H1 (cell line): ENCODE results near the gene STOML2. TPM values are rescaled to one million over a fixed set of nuclear protein-coding genes. Genes with fewer than 3 reads are reported as not detected.
A peak's percentile ranks its signal among the peaks of the same experiment; 100 is the strongest.

ENCODE experiments used
- ATF3 ChIP-seq: IDR thresholded peaks from 2 replicates; pipeline ENCODE4 v1.6.1; 2011; ENCODE audit warnings: low read depth, mild to moderate bottlenecking, low read length; ENCODE audit not compliant: insufficient read depth
- GABPA ChIP-seq: IDR thresholded peaks from 2 replicates; pipeline ENCODE4 v1.6.1; 2011; ENCODE audit warnings: mild to moderate bottlenecking, low read length, moderate library complexity, borderline replicate concordance; ENCODE audit not compliant: insufficient read depth
- KDM1A ChIP-seq: fragments of 200-600, 300-600 bp; sonication (generic); IDR thresholded peaks from 2 replicates; pipeline ENCODE4 v1.7.1; 2016; ENCODE audit warnings: mild to moderate bottlenecking, low read length, borderline replicate concordance
- NRF1 ChIP-seq: IDR thresholded peaks from 2 replicates; pipeline ENCODE4 v1.6.1; 2011; ENCODE audit warnings: mild to moderate bottlenecking, low read depth, low read length, improper control_type of control experiment
- SAP30 ChIP-seq: fragments of 300-600 bp; sonication (generic); IDR thresholded peaks from 2 replicates; pipeline ENCODE4 v1.7.1; 2012; ENCODE audit warnings: low read length, moderate library complexity, mild to moderate bottlenecking, inconsistent platforms; ENCODE audit not compliant: insufficient read depth, insufficient replicate concordance
- SIN3A ChIP-seq, 2 experiments: IDR thresholded peaks in 1 of 2; conservative IDR thresholded peaks in 1 of 2; 2 replicates each; pipeline ENCODE4 v1.6.1; 2011 to 2012; ENCODE audit warnings: low read length in 2 of 2, improper control_type of control experiment in 1 of 2, low read depth in 1 of 2, mild to moderate bottlenecking in 1 of 2
- SP1 ChIP-seq: IDR thresholded peaks from 2 replicates; pipeline ENCODE4 v1.6.1; 2011; ENCODE audit warnings: low read depth, low read length
- ZNF274 ChIP-seq: IDR thresholded peaks from 2 replicates; pipeline ENCODE4 v1.7.0; 2012; ENCODE audit warnings: low read length, borderline replicate concordance; ENCODE audit errors: extremely low read depth
- polyA plus RNA-seq, 7 experiments: library from polyadenylated mRNA; depleted of rRNA in 3 of 7; stranded (reverse) in 5 of 7; unstranded in 2 of 7; fragments of >200 nt in 5 of 7; fragments of 200-250 nt in 2 of 7; gene quantifications; 1 replicate in 5 of 7; 2 replicates in 1 of 7; 4 replicates in 1 of 7; pipeline versions ENCODE4 v1.2.1 to v1.2.3, GENCODE V29; 2011 to 2013; ENCODE audit warnings: missing spikeins in 2 of 7, mixed read lengths in 2 of 7
- total RNA-seq: library from RNA; stranded (reverse); fragmentation: NEBNext Ultra II Directional; extraction: Animal tissue kit (Norgen Biotek cat#: 25700); gene quantifications from 2 replicates; pipeline ENCODE4 v1.2.1, GENCODE V29; 2021
- TF ChIP-seq, protein P1 (sequence below): fragments of 300-600 bp; sonication (generic); IDR thresholded peaks from 2 replicates; pipeline ENCODE4 v1.7.1; 2012; ENCODE audit warnings: low read length, moderate library complexity, mild to moderate bottlenecking, inconsistent platforms; ENCODE audit not compliant: insufficient replicate concordance

Gene STOML2
- total and polyA plus RNA-seq, 2 of the 8 experiments (the other 6 are each of a cell fraction or from before 2014, with no cell fraction given) = 203 to 256 TPM

DNA sequence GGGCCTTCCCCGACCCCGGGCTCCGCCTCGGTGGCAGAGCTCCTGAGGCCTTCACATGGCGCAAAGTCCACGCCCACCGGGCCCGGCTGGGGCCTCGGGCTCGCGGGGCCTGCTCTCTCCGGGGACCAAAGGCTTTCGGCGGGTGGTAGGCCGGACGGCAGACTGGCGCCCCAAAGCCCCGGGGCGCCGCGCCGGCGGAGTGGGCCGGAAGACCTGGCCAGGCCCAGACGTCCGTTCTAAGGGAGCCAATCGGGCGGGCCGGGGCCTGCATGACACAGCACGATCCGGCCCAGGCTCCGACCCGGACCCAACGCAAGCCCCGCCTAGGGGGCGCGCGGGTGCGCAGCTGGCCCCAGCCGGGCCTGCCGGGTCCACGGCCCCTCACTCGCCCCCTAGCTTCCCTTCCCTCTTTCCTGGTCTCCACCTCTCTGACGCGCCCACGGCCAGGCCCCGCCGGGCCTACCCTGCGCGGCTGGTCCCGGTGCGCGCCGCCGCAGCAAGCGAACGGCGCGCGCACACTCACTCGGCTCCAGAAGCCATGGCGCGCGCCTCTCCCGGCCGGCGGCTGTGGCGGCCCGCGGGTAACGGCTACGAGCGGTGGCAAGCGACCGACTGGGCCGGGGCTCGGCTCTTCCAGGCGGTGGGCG lies 31.0 kb downstream of the STOML2 start (continued):
- TF ChIP-seq, protein P1, sequence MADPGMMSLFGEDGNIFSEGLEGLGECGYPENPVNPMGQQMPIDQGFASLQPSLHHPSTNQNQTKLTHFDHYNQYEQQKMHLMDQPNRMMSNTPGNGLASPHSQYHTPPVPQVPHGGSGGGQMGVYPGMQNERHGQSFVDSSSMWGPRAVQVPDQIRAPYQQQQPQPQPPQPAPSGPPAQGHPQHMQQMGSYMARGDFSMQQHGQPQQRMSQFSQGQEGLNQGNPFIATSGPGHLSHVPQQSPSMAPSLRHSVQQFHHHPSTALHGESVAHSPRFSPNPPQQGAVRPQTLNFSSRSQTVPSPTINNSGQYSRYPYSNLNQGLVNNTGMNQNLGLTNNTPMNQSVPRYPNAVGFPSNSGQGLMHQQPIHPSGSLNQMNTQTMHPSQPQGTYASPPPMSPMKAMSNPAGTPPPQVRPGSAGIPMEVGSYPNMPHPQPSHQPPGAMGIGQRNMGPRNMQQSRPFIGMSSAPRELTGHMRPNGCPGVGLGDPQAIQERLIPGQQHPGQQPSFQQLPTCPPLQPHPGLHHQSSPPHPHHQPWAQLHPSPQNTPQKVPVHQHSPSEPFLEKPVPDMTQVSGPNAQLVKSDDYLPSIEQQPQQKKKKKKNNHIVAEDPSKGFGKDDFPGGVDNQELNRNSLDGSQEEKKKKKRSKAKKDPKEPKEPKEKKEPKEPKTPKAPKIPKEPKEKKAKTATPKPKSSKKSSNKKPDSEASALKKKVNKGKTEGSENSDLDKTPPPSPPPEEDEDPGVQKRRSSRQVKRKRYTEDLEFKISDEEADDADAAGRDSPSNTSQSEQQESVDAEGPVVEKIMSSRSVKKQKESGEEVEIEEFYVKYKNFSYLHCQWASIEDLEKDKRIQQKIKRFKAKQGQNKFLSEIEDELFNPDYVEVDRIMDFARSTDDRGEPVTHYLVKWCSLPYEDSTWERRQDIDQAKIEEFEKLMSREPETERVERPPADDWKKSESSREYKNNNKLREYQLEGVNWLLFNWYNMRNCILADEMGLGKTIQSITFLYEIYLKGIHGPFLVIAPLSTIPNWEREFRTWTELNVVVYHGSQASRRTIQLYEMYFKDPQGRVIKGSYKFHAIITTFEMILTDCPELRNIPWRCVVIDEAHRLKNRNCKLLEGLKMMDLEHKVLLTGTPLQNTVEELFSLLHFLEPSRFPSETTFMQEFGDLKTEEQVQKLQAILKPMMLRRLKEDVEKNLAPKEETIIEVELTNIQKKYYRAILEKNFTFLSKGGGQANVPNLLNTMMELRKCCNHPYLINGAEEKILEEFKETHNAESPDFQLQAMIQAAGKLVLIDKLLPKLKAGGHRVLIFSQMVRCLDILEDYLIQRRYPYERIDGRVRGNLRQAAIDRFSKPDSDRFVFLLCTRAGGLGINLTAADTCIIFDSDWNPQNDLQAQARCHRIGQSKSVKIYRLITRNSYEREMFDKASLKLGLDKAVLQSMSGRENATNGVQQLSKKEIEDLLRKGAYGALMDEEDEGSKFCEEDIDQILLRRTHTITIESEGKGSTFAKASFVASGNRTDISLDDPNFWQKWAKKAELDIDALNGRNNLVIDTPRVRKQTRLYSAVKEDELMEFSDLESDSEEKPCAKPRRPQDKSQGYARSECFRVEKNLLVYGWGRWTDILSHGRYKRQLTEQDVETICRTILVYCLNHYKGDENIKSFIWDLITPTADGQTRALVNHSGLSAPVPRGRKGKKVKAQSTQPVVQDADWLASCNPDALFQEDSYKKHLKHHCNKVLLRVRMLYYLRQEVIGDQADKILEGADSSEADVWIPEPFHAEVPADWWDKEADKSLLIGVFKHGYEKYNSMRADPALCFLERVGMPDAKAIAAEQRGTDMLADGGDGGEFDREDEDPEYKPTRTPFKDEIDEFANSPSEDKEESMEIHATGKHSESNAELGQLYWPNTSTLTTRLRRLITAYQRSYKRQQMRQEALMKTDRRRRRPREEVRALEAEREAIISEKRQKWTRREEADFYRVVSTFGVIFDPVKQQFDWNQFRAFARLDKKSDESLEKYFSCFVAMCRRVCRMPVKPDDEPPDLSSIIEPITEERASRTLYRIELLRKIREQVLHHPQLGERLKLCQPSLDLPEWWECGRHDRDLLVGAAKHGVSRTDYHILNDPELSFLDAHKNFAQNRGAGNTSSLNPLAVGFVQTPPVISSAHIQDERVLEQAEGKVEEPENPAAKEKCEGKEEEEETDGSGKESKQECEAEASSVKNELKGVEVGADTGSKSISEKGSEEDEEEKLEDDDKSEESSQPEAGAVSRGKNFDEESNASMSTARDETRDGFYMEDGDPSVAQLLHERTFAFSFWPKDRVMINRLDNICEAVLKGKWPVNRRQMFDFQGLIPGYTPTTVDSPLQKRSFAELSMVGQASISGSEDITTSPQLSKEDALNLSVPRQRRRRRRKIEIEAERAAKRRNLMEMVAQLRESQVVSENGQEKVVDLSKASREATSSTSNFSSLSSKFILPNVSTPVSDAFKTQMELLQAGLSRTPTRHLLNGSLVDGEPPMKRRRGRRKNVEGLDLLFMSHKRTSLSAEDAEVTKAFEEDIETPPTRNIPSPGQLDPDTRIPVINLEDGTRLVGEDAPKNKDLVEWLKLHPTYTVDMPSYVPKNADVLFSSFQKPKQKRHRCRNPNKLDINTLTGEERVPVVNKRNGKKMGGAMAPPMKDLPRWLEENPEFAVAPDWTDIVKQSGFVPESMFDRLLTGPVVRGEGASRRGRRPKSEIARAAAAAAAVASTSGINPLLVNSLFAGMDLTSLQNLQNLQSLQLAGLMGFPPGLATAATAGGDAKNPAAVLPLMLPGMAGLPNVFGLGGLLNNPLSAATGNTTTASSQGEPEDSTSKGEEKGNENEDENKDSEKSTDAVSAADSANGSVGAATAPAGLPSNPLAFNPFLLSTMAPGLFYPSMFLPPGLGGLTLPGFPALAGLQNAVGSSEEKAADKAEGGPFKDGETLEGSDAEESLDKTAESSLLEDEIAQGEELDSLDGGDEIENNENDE = no peak
- TF ChIP-seq SAP30 (no peak), ZNF274 (no peak), NRF1 (no peak; the same call in 1 of the 2 replicates), GABPA (no peak), SP1 (peak; percentile 78; the same call in 1 of the 2 replicates), SIN3A (conservative IDR thresholded peaks at IDR 0.05 in 1 of 2, IDR thresholded peaks at IDR 0.05 in 1 of 2; ENCODE audit: low read depth in 1 of 2, low read length in 2 of 2) (peak in 1 of 2 experiments; percentile 87; a peak in 1 of 4 replicates), ATF3 (no peak), KDM1A (no peak)
